AG09319 (cell line): Measurements from ENCODE around the gene CLASRP.
"Not testable (repeated sequence)": the region's sequence is repeated elsewhere in the genome, so short reads cannot be mapped to it uniquely, and the experiment has no call there.

ENCODE experiments used
- DNase-seq: peaks from one replicate; pipeline ENCODE4 v3.0.0-alpha.2; 2010; ENCODE audit warnings: low read depth; ENCODE audit errors: extremely low read depth
- TF ChIP-seq, protein P1 (sequence below): IDR thresholded peaks from 2 replicates; pipeline ENCODE4 v1.5.1; 2011; ENCODE audit warnings: low read depth, mild to moderate bottlenecking, inconsistent platforms, low read length, moderate library complexity

CLASRP gene

DNA sequence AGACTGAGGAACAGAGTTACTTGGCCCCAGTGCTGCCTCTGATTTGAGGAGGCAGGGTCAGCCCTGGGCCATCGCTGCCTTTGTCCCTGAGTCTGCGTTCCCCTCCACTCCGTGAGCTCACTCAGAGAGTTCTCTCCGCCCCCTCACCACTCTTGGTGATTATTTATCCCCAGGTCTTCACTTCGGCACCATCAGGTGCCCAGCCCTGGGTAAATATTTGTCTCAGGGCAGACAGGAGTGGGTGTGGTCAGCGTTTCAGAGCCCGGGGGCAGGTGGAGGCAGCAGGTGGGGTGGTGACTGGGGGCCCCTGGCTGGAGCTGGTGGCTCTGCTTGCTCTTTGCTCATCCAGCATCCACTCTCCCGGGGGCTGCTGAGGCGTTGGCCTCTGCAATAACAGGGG, 74.8 kb downstream of the CLASRP start:
- TF ChIP-seq, protein P1, sequence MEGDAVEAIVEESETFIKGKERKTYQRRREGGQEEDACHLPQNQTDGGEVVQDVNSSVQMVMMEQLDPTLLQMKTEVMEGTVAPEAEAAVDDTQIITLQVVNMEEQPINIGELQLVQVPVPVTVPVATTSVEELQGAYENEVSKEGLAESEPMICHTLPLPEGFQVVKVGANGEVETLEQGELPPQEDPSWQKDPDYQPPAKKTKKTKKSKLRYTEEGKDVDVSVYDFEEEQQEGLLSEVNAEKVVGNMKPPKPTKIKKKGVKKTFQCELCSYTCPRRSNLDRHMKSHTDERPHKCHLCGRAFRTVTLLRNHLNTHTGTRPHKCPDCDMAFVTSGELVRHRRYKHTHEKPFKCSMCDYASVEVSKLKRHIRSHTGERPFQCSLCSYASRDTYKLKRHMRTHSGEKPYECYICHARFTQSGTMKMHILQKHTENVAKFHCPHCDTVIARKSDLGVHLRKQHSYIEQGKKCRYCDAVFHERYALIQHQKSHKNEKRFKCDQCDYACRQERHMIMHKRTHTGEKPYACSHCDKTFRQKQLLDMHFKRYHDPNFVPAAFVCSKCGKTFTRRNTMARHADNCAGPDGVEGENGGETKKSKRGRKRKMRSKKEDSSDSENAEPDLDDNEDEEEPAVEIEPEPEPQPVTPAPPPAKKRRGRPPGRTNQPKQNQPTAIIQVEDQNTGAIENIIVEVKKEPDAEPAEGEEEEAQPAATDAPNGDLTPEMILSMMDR: no peak
- DNase-seq: no peak

DNA sequence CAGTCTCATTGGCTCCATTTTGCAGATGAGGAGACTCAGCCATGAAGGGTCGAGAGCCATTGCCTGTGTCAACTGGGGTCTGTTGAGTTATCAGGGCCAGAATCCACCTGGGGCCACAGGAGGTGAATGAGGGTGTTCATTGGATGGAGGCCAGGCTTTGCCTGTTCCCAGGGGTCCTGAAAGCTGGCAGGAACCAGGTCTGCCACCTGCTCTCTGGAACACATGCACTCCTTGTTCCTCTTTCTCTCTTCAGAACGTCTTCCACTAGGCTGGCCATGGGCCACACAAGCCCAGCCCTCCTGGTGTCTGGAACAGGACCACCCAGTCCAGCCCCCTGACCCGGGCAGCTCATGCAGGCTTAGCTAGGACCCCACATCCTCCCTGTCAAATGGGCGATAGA, 75.3 kb downstream of the CLASRP start:
- DNase-seq: no peak
- TF ChIP-seq, protein P1: no peak

DNA sequence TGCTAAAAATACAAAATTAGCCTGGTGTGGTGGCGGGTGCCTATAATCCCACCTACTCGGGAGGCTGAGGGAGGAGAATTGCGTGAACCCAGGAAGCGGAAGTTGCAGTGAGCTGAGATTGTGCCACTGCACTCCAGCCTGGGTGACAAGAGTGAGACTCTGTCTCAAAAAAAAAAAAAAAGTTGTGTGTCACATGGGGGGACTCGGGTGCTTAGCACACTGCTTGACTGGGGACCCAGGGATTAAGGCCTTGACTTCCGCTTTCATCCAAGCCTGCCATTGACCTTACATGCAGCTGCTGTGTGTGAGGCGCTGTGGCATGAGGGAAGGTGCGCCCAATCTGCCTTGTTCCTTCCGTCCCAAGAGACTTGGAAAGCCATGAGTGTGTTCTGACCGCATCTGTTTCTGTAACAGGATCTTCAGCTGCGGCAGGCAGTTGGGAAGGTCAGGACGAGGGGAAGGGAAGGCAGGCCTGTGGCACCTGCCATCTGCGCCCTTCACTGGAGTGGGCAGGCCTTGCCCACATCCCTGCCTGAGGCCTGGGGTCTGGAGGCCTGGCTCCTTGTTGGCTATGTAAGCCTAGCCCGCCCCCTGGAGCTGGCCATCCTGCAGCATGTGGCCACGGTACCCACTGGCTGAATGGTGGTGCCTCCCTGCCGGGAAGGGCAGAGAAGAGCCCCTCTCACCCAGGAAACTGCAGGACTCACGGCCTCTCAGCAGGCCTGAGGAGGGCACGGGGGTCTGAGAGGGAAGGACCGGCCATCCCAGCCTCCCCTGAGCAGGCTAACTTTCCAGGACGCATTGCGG, 77.2 kb downstream of the CLASRP start:
- DNase-seq: no peak
- TF ChIP-seq, protein P1: no peak

DNA sequence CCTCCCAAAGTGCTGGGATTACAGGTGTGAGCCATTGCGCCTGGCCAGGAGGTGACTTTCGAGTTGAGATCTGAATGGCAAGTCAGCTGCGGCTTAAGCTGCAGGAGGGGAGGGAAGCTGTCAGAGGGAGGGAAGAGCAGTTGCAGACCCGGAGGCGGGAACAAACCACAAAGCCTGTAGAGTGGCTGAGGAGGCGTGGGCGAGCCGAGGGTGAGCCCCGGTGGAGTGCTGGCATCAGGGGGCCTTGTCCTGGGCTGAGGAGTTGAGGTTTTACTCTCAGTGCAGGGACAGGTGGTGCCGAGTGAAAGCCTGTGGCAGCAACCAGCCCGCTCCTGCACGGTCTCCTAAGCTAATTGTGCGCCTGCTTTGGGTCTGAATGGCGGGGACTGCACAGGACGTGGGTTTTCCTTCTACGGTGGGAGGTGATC, 78.3 kb downstream of the CLASRP start:
- DNase-seq: no peak

DNA sequence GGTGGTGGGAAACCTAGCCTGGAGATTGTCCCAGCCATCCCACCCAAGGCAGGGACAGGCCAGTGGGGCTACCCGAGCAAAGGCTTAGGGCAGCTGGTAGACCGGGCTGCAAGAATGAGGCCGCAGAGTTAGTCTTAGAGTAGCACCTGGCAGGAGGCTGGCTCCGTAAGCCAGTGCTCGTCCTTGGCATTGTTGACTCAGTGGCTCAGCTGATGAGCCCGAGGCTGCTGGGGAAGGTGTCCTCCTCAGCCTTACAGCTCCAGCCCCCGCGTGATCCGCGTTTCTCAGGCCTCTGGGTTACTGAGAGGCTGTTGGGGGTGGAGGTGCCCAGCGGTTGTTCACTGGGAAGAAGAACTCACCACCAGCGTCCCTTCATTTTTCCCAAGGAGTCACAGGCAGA, 78.8 kb downstream of the CLASRP start:
- TF ChIP-seq, protein P1: no peak
- no peak for DNase-seq

More for the DNA sequence above, 78.3 kb downstream of the CLASRP start:
- TF ChIP-seq, protein P1: no peak

DNA sequence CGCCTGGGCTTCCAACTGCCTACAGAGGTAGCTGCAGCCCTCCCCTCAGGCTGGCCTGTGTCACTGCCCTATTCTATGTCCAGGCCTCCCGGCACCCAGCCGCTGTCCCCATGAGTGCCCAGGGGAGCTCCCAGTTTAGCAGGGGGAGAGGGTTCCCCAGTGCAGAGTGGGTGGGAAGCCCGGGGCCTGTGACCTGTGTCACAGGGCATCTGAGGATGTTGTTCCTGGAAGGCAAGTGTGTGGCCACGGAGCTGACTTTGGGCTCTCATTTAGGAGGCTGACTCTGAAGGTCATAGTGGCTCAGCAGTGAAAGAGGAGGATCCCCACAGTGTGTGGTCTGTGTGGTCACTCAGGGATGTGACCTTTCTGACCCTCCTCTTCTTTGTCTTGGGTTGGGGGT, 79.3 kb downstream of the CLASRP start:
- no peak for DNase-seq
- TF ChIP-seq, protein P1: no peak

DNA sequence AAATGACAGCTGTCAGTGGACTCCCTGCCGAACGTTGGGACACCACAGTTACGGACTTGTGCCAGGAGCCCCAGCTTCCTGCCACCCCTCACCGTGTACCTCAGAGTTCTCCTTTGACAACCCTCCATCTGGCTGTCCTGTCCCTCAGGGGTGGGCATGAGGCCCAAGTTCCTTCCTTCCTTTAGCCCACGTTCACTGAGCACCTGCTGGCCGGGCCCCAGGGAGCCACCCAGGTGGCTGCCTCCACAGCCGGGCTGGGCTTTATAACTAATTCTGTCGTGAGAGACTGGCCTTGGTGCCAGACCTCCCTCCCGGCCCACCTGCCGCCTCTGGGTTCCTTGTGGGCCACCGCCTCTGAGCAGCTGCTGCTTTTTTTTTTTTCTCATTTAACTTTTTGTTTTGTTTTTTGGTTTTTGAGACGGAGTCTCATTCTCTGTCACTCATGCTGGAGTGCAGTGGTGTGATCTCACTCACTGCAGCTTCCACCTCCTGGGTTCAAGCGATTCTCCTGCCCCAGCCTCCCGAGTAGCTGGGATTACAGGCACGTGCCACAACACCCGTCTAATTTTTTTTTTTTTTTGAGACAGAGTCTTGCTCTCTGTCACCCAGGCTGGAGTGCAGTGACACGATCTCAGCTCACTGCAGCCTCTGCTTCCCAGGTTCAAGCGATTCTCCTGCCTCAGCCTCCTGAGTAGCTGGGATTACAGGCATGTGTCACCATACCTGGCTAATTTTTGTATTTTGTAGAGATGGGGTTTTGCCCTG, 79.9 kb downstream of the CLASRP start:
- not testable (repeated sequence) for DNase-seq
